ENCODE measurements around the gene ECEL1.
"Not testable (repeated sequence)": the region's sequence is repeated elsewhere in the genome, so short reads cannot be mapped to it uniquely, and the experiment has no call there.

ECEL1 gene

DNA sequence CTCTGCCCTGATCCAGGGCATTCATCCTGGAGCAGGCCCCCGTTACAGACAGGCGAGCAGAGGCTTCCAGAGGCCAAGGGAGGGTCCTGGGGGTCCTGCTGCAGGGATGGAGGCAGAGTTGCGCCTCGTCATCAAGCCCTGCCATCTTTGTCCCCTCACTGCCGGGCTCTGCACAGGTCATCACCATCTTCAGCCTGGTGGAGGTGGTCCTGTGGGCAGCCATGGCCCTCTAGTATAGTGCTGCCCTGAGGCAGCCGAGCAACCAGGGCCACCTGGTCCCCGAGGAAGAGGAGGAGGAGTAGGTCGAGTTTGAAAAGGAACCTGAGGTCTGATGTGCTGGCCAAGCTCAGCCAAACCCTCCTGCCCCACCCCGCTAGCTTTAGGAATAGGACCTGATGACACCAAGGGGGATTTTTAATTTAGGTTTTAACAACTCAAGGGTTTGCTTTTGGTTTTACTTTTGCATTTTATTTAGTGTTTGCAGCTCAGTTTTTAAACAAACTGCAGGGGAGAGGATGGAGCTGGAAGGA lies 40.5 kb downstream of the ECEL1 start:
- Histone ChIP-seq H3K4me2 (ENCODE audit: low read depth, low read length, poor library complexity, severe bottlenecking) (no peak overlapping the region), H4K20me1 (ENCODE audit: low read depth, low read length) (no peaks in the 10 kb centered on the region), H3K27ac (ENCODE audit: low read depth, low read length) (no peak overlapping the region), H2AFZ (ENCODE audit: low read depth, low read length, severe bottlenecking) (no peak overlapping the region), H3K9me3 (ENCODE audit: insufficient read depth, low read length) (no peaks in the 10 kb centered on the region), H3K27me3 (ENCODE audit: low read length) (no peaks in the 10 kb centered on the region), H3F3A (ENCODE audit: insufficient read depth) (no peaks in the 10 kb centered on the region), H3K4me3 (ENCODE audit: insufficient read depth, low read length, poor library complexity, severe bottlenecking) (no peak overlapping the region), H3K79me2 (ENCODE audit: insufficient read depth, low read length) (no peaks in the 10 kb centered on the region), H3K36me3 (ENCODE audit: low read length) (no peaks in the 10 kb centered on the region), H3K9ac (ENCODE audit: low read length) (no peak overlapping the region), H3K9me2 (replicated peaks; ENCODE audit: insufficient read depth, low read length) (no peaks in the 10 kb centered on the region)
- TF ChIP-seq, protein P1, sequence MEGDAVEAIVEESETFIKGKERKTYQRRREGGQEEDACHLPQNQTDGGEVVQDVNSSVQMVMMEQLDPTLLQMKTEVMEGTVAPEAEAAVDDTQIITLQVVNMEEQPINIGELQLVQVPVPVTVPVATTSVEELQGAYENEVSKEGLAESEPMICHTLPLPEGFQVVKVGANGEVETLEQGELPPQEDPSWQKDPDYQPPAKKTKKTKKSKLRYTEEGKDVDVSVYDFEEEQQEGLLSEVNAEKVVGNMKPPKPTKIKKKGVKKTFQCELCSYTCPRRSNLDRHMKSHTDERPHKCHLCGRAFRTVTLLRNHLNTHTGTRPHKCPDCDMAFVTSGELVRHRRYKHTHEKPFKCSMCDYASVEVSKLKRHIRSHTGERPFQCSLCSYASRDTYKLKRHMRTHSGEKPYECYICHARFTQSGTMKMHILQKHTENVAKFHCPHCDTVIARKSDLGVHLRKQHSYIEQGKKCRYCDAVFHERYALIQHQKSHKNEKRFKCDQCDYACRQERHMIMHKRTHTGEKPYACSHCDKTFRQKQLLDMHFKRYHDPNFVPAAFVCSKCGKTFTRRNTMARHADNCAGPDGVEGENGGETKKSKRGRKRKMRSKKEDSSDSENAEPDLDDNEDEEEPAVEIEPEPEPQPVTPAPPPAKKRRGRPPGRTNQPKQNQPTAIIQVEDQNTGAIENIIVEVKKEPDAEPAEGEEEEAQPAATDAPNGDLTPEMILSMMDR (IDR thresholded peaks at IDR 0.05; ENCODE audit: insufficient read depth, low read length, poor library complexity, severe bottlenecking): no peak
- no peak for TF ChIP-seq EZH2phosphoT487 (conservative IDR thresholded peaks at IDR 0.05; ENCODE audit: low read length)

DNA sequence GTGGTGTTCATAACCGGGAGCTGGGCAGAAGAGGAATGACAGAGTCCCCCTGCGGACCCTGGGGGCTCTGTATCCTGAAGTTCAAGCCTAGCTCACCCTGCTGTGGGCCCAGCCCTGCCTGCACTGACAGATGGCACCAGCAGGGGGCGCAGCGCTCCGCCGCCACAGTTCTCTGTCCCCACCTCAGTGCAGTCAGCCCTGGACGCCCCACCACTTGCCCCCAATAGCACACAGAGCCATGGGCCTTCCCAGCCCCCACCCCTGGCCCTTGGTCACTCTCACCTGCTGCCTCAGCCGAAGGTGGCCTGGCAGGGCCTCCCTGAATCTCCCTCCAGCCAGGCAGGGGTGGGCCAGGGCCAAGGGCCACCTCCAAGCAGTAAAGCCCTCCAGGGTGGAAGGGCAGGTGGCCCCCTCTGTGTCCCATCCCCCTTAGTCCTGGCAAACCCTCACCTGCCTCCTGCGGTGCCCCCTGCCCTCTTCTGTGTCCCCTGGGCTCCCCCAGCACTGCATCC lies 41.3 kb downstream of the ECEL1 start:
- not testable (repeated sequence) for H3F3A ChIP-seq (ENCODE audit: insufficient read depth); H3K27ac ChIP-seq (ENCODE audit: low read depth, low read length); H3K9me2 ChIP-seq (replicated peaks; ENCODE audit: insufficient read depth, low read length); H3K27me3 ChIP-seq (ENCODE audit: low read length); H4K20me1 ChIP-seq (ENCODE audit: low read depth, low read length); H3K36me3 ChIP-seq (ENCODE audit: low read length); H3K9me3 ChIP-seq (ENCODE audit: insufficient read depth, low read length); H3K79me2 ChIP-seq (ENCODE audit: insufficient read depth, low read length); H3K4me2 ChIP-seq (ENCODE audit: low read depth, low read length, poor library complexity, severe bottlenecking); H3K4me3 ChIP-seq (ENCODE audit: insufficient read depth, low read length, poor library complexity, severe bottlenecking); H3K9ac ChIP-seq (ENCODE audit: low read length); H2AFZ ChIP-seq (ENCODE audit: low read depth, low read length, severe bottlenecking)

DNA sequence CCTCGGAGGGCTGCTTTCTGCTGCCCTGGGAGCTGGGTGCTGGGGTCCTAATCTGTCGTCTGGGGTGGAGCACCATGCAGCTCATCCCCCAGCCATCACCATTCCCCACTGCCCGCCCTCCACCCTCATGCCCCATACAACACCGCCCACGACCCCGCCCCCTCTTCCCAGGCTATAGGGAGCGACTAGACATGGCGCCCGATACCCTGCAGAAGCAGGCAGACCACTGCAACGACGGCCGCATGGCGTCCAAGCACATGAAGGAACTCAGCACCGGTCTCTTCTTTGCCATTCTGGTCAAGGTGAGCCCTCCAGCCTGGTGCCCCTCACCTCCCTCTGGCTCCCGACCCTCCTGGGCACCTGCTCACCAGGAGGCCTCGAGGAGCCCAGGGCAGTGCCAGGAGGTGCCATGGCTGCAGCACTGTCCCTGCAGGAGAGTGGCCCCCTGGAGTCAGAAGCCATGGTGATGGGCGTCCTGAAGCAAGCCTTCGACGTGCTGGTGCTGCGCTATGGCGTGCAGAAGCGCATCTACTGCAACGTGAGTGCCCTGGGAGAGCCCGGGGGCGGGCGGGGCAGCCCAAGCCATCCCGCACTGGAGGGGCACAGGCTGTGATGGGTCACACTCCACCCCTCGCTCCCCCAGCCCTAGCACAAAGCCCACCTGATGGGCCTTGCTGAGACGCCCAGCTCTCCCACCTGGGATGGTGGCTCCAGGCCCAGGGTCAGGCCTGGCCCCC lies 42.3 kb downstream of the ECEL1 start:
- H3K9me3 ChIP-seq (ENCODE audit: insufficient read depth, low read length); H3K79me2 ChIP-seq (ENCODE audit: insufficient read depth, low read length); H2AFZ ChIP-seq (ENCODE audit: low read depth, low read length, severe bottlenecking): not testable (repeated sequence)

DNA sequence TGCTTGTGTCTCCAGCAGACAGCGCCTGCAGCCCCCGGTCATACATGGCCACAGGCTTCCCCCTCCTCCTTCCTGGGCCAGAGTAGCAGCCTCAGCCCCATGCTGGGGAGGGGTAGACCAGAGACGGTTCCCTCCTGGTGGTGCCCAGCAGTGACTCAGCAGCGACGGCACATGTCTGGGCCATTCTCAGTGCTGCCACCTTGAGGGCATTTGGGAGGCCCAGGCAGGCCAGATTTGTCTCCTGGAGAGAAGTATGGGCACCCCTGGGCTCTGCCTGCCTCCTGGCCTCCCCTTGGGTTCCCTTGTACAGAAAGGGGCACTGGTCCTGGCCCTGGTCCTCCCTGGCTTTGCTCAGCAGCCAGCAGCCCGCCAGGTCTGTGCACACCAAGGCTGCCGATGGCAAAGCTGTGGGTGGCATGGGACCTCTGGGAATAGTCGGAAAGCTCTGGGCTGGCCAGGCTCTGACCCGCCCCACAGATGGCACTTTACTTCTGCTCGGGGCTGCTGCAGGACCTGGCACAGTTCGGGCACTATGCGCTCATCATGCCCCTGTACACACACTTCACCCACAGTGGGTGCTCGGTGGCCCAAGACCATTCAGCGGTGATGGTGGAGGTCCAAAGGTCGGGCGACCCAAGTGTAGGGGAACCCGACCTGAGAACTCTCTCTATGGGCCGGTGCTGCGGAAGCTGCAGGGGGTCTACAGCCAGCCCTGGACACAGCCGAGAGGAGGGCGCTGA lies 43.1 kb downstream of the ECEL1 start:
- no peak for TF ChIP-seq EZH2phosphoT487 (conservative IDR thresholded peaks at IDR 0.05; ENCODE audit: low read length)
- TF ChIP-seq, protein P1 (IDR thresholded peaks at IDR 0.05; ENCODE audit: insufficient read depth, low read length, poor library complexity, severe bottlenecking): peak; percentile 56
- Histone ChIP-seq H3K9me2 (replicated peaks; ENCODE audit: insufficient read depth, low read length) (no peaks in the 10 kb centered on the region), H3K36me3 (ENCODE audit: low read length) (no peaks in the 10 kb centered on the region), H3K4me2 (ENCODE audit: low read depth, low read length, poor library complexity, severe bottlenecking) (no peak overlapping the region), H3K27ac (ENCODE audit: low read depth, low read length) (no peak overlapping the region), H3K9me3 (ENCODE audit: insufficient read depth, low read length) (no peaks in the 10 kb centered on the region), H3K27me3 (ENCODE audit: low read length) (no peaks in the 10 kb centered on the region), H3K4me3 (ENCODE audit: insufficient read depth, low read length, poor library complexity, severe bottlenecking) (no peak overlapping the region), H2AFZ (ENCODE audit: low read depth, low read length, severe bottlenecking) (no peak overlapping the region), H3F3A (ENCODE audit: insufficient read depth) (no peaks in the 10 kb centered on the region), H4K20me1 (ENCODE audit: low read depth, low read length) (no peaks in the 10 kb centered on the region), H3K79me2 (ENCODE audit: insufficient read depth, low read length) (no peaks in the 10 kb centered on the region), H3K9ac (ENCODE audit: low read length) (no peak overlapping the region)

More for the DNA sequence above, 42.3 kb downstream of the ECEL1 start:
- H3K4me3 ChIP-seq (ENCODE audit: insufficient read depth, low read length, poor library complexity, severe bottlenecking); H3K9me2 ChIP-seq (replicated peaks; ENCODE audit: insufficient read depth, low read length); H3K27me3 ChIP-seq (ENCODE audit: low read length); H3K36me3 ChIP-seq (ENCODE audit: low read length); H3F3A ChIP-seq (ENCODE audit: insufficient read depth); H4K20me1 ChIP-seq (ENCODE audit: low read depth, low read length); H3K4me2 ChIP-seq (ENCODE audit: low read depth, low read length, poor library complexity, severe bottlenecking); H3K9ac ChIP-seq (ENCODE audit: low read length); H3K27ac ChIP-seq (ENCODE audit: low read depth, low read length): not testable (repeated sequence)

DNA sequence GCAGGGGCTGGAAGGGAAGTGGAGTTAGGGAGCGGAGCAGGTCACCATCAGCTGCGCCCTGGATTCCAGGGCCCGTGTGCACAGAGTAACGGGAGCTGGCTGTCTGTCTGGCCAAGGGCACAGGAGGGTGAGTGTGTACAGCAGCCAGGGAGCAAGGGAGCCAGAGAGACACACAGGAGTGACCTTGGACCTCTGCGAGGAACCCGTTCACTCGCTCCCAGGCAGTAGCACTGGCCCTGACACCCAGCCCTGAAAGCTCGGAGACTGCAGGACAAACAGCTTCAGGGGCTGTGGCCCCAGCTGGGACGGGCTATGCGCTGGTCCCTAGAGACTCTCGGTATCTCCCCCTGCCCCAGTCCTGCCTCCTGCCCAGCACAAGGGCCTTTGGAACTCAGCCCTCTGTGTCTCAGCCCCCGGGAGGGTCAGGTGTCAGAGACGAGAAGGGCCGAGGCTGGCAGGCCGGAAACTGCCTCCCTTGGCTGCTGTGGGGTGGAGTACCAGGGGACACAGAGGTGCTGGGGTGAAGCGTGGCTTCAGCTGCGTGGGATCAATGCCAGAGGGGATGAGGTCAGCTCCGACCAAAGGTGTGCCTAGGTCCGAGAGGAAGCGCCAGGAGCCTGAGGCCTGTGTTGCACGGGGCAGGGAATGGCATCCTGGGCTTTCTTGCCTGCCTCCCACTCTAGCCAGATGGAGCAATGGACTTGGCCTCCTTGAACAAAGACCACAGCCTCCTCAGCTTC lies 43.8 kb downstream of the ECEL1 start:
- not testable (repeated sequence) for H3F3A ChIP-seq (ENCODE audit: insufficient read depth); H3K9me2 ChIP-seq (replicated peaks; ENCODE audit: insufficient read depth, low read length); H3K4me2 ChIP-seq (ENCODE audit: low read depth, low read length, poor library complexity, severe bottlenecking); H3K9ac ChIP-seq (ENCODE audit: low read length); H4K20me1 ChIP-seq (ENCODE audit: low read depth, low read length); H3K4me3 ChIP-seq (ENCODE audit: insufficient read depth, low read length, poor library complexity, severe bottlenecking); H3K27me3 ChIP-seq (ENCODE audit: low read length); H3K79me2 ChIP-seq (ENCODE audit: insufficient read depth, low read length); H3K36me3 ChIP-seq (ENCODE audit: low read length); H3K27ac ChIP-seq (ENCODE audit: low read depth, low read length); H2AFZ ChIP-seq (ENCODE audit: low read depth, low read length, severe bottlenecking); H3K9me3 ChIP-seq (ENCODE audit: insufficient read depth, low read length)

DNA sequence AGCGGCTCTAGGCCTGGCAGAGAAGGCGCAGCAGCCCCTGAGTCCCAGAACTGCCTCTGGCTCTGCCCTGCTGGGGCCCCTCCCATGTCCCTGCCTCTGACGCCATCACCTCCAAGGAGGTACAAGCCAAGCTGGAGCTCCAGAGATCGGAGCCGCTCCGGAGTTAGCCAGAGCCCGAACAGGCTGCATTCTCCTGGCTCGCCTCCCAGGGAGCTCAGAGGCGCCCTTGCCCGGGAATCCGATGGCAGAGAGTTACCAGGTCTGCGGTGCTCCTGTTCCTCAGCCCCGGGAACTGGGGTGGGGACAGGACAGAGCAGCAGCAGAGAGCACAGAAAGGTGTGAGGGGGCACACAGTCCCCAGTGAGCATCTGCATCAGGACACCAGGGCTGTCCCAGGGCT lies 44.6 kb downstream of the ECEL1 start:
- H3K9me2 ChIP-seq (replicated peaks; ENCODE audit: insufficient read depth, low read length); H3K27ac ChIP-seq (ENCODE audit: low read depth, low read length); H2AFZ ChIP-seq (ENCODE audit: low read depth, low read length, severe bottlenecking); H3K9ac ChIP-seq (ENCODE audit: low read length); H3K4me3 ChIP-seq (ENCODE audit: insufficient read depth, low read length, poor library complexity, severe bottlenecking); H3K9me3 ChIP-seq (ENCODE audit: insufficient read depth, low read length); H3K79me2 ChIP-seq (ENCODE audit: insufficient read depth, low read length); H3K4me2 ChIP-seq (ENCODE audit: low read depth, low read length, poor library complexity, severe bottlenecking); H3K27me3 ChIP-seq (ENCODE audit: low read length); H3K36me3 ChIP-seq (ENCODE audit: low read length); H3F3A ChIP-seq (ENCODE audit: insufficient read depth); H4K20me1 ChIP-seq (ENCODE audit: low read depth, low read length): not testable (repeated sequence)
